Measurements from ENCODE around the gene COG2.
"Not testable (repeated sequence)": the region's sequence is repeated elsewhere in the genome, so short reads cannot be mapped to it uniquely, and the experiment has no call there.

The COG2 gene

DNA sequence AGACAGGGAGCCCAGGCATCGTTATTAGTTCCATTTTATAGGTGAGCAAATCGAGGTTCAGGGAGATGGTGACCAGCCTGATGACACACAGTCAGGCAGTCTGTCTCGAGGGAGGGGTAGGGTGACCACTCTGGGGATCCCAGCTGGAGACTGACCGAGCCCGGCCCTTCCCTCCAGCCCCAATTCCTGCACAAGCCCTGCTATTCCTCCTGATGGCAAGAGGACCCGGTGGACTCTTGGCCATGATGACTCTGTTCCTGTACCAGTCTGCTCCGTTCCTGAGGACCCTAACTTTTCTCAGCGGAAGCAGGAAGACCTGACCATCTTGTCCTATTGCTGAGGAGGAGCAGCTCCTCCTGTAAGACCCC lies 71.2 kb downstream of the COG2 start:
- DNase-seq (ENCODE audit: low read depth in 2 of 3, low spot score in 2 of 3), result no peak

DNA sequence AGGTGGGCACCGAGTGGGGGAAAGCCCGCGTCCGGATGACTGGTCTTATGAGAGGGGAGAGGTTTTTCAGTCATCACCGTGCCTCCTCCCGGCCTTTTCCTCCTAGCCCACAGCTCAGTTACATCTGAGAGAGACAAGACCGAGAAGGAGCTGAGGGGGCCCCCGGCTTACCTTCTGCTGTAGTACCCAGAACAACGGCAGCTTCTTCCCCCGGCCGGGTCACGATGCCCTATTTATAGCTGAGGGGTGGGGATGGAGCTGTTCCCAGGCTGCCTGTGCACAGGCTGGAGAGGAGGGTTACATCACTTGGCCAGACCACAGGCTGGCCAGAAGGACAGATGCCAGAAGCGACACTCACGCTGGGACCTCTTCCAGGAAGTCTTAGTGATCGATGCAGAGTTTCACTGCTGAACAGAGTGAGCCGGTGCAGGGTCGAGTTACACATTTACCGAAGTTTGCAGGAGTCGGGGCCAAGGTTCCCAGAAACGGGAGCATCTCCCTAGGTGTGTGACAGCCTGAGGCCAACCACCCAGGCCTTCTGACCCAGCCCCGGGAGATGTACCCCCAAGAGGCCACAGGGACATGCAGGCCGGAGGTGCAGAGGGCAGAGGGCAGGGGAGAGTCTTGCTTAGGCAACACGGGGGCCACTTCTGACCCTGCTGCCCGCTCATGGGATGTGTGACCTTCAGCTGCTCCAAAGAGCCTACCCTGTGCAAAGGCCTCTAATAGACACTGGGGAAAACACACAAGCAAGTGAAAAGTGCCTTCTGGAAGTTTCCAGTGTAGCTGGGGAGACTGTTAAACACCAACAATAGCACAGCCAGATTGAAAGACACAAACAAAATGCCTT lies 71.9 kb downstream of the COG2 start, which contains the start of gene AGT:
Gene AGT (minus strand): TSS at position 208 of the 850 bp plus-strand sequence. CDS start 3,299 bp downstream, outside the sequence.
- DNase-seq (ENCODE audit: low read depth in 2 of 3, low spot score in 2 of 3), result no peak

DNA sequence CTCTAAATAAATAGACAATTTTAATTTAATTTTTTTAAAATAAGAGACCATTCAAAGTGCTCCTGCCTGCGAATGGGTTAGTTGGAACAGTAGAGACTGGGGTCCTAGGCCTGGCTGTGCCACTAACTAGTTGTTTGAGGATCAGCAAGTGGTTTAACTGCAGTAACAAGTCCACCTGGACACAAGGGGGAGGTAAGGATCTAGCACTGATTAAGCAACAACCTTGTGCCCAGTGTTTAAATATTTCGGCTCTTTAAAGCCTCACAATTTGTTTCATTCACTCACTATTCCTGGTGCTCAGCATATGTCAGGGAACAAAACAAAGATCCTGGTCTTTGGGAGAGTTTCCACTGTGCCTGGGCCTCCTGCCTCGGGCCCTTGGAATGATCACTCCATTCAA lies 73.2 kb downstream of the COG2 start:
- no peak for DNase-seq (ENCODE audit: low read depth in 2 of 3, low spot score in 2 of 3)

DNA sequence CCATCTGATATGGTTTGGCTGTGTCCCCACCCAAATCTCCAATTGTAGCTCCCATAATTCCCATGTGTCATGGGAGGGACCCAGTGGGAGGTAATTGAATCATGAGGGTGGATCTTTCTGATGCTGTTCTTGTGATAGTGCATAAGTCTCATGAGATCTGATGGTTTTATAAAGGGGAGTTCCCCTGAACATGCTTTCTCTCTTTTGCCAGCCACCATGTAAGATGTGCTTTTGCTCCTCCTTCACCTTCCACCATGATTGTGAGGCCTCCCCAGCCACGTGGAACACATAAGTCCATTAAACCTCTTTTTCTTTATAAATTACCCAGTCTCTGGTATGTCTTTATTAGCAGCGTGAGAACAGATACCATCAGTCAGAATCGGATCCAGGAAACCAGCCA lies 74.2 kb downstream of the COG2 start:
- DNase-seq (ENCODE audit: low read depth in 2 of 3, low spot score in 2 of 3), result not testable (repeated sequence)

DNA sequence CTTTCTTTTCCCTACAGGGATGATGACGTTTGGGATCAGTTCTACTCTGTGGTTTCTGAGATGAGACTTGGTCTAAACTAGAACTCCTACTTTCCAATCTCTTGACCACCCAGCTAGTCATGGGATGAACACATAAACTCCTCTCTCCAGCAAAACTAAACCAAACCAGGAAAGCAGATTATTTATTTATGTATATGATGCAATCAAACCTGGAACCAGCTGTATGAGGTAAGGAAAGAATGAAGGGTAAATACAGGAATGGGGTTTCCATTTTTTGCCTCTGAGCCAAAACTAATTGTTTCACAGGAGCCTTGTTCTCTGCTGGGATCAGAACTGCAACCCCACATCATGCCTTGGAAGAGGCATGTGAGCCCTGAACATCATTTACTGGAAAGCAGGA lies 75.0 kb downstream of the COG2 start:
- DNase-seq (ENCODE audit: low read depth in 2 of 3, low spot score in 2 of 3), result no peak

DNA sequence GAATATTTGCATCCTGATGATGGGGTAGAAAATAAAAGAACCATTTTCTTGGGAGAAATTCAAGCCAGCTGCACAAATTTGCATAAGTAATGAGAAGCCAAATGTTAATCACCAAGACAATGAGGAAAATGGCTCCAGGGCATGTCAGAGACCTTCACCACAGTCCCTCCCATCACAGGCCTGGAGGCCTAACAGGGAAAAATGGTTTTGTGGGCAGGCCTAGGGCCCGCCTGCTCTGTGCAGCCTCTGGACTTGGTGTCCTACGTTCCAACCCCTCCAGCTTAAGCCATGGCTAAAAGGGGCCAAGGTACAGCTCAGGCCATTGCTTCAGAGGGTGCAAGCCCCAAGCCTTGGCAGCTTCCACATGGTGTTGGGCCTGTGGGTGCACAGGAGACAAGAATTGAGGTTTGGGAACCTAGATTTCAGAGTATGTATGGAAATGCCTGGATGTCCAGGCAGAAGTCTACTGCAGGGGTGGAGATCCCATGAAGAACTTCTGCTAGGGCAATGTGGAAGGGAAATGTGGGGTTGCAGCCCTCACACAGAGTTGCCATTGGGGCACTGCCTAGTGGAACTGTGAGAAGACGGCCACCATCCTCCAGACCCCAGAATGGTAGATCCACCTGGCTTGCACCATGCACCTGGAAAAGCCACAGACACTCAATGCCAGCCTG lies 79.7 kb downstream of the COG2 start:
- not testable (repeated sequence) for DNase-seq (ENCODE audit: low read depth in 2 of 3, low spot score in 2 of 3)

DNA sequence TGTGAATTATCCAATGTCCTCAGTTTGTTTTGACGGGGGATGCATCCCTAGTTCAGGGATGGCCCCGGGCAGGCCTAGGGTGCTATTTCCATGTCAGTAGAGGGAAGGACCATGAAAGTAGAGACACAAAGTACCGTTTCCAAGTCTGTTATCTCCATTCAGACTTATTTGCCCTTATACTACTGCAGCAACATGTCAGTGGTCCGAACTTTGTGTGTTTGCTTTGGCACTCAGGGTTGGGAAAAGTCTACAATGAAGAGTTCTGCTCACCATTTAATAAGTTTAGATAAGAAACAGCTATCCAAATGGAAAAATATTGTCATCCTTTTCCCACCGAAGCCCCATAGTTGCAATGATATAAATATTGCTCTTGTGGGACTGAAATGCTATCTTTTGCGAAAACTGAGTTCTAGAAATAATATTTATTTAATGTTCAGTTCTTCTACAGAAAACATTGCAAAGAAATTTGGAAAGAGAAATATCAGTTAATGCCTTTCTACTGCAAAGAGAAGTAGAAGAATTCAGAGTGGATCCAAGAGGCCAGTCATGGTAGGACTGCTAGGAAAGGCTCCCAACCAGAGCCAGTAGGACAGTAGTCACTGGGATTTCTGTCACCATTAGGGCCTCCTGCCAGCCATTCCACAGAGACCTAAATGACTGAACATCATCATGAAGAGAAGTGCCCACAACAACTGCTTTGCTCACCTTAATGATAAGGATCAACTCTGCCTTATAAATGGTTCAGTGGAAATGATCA lies 83.2 kb downstream of the COG2 start:
- DNase-seq (ENCODE audit: low read depth in 2 of 3, low spot score in 2 of 3), result no peak

DNA sequence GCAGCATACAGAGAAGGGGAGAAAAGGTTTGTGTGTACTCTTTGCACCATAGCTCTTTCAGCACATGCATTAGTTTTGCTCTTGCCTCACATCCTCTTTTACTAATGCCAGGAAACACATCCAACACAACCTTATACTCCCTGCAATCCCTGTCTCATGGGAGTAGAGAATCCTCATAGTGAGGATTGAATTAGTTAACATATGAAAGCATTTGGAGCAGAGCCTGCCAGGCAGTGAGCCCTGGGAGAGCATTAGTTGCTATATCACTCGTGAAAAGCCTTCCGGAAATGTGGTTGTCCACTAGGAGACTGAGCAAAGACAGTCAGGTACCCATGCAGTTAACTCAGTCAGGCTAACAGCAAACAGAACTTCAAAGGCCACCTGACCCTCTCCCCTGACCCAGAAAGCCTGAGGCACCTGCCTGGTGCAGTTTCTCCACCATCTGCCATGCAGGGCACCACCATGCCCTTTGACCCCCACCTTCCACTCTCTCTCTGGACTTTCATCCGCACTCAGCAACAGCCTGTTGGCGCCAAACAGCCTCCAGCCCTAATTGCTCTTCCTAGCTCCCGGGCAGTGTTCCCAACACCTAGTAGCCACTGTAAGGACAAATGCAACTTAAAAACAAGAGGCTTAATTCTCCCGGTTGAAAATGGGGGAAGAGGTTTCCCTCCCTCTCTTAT lies 86.6 kb downstream of the COG2 start:
- no peak for DNase-seq (ENCODE audit: low read depth in 2 of 3, low spot score in 2 of 3)

DNA sequence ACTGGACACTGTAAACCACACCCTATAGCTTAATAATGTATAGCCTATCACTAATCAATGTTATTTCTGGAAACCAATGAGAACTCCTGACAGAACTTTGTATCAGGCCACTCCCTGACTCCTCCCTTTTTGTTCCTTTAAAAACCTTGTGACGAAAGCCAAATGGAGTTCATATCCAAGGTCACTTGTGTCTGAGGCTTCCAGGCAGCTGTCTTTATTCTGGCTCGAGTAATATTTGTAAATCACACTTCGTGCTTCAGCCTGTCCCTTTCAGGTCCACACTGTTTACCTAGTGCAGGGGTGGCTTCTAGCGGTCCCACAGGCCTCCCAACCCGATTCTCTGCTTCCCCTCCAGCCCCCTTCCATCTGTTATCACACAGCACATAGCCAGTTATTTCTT lies 88.7 kb downstream of the COG2 start:
- DNase-seq (ENCODE audit: low read depth in 2 of 3, low spot score in 2 of 3), result no peak

DNA sequence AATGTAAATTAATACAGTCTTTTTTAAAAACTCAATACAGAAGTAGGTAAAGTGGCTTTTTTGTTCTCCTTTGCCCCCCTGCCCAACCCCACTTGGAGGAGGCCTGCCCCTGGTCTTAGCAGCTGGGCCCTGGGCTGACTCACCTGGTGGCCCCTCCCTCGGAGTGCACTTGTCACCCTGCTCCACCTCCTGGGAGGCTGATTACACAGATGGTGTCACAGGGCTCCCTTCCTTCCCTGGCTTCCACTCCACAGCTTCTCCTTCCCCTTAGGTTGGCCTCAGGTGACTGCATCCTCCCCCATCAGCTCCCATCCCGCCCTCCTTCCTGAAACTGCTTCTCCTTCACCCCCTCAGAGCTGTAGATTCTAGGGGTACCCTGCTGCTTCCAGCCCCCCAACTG lies 93.2 kb downstream of the COG2 start:
- no peak for DNase-seq (ENCODE audit: low read depth in 2 of 3, low spot score in 2 of 3)

DNA sequence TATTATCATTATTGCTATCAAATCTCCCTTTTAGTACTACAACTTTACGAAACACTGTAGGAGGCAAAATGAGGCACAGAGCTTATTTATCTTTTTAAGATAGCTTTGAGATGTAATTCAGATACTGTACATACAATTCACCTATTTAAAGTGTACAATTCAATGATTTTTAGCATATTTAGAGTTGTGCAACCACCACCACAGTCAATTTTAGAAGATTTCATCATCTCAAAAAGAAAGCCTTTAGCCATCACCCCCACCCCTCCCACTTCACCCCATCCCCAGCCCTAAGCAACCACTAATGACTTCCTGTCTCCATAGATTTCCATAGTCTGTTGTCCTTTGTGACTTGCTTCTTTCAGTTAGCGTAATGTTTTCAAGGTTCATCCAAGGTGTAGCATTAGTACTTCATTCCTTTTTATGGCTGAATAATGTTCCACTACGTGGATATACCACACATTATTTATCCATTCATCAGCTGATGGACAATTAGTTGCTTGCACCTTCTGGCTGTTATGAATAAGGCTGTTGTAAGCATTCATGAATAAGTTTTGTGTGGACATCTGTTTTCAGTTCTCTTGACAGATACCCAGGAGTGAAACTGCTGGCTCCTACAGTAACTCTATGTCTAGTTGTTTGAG lies 95.5 kb downstream of the COG2 start:
- no peak for DNase-seq (ENCODE audit: low read depth in 2 of 3, low spot score in 2 of 3)

DNA sequence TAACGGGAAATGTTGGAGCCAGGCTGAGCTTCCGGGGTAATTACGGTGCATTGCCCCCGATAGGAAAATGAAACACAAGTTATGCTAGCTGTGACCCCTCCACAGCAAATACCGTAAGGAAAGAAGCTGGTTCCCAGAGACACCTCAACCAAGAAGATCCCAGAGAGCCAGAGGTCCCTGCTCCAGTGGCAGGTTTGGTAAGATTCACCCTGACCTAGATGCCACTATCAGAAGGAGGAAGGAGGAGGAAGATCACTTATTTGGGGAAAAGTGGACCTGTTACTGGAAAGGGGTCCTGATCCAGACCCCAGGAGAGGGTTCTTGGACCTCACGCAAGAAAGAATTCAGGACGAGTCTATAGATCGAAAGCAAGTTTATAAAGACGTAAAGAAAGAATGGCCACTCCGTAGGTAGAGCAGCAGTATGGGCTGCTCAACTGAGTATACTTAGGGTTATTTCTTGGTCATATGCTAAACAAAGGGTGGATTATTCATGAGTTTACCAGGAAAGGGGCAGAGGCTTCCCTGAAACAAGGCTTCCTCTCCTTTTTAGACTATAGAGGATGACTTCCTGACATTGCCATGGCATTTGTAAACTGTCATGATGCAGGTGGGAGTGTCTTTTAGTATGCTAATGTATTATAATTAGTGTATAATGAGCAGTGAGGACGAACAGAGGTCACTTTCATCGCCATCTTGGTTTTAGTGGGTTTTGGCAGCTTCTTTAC lies 97.4 kb downstream of the COG2 start:
- DNase-seq (ENCODE audit: low read depth in 2 of 3, low spot score in 2 of 3), result no peak

Measured in activated CD8-positive, alpha-beta memory T cell treated with anti-CD3 and anti-CD28 coated beads for 48 hours (primary cell).